KMS-11 (cell line): Measurements from ENCODE around the gene CD274.

Source experiments
- H2AFZ ChIP-seq: fragments of 200-600 bp; sonication (generic); 2 replicates; pipeline ENCODE4 v1.6.1; 2016; ENCODE audit warnings: antibody characterized with exemption, mixed run types, low read depth
- H3K27ac ChIP-seq: fragments of 200-600 bp; sonication (generic); 2 replicates; pipeline ENCODE4 v1.6.1; 2016; ENCODE audit warnings: mild to moderate bottlenecking, mixed run types
- H3K27me3 ChIP-seq: fragments of 200-600 bp; sonication (generic); 2 replicates; pipeline ENCODE4 v1.6.1; 2017; ENCODE audit warnings: mild to moderate bottlenecking, low read depth, mixed run types, moderate library complexity; ENCODE audit not compliant: insufficient read depth
- H3K36me3 ChIP-seq: fragments of 200-600 bp; sonication (generic); 2 replicates; pipeline ENCODE4 v1.6.1; 2017; ENCODE audit warnings: mild to moderate bottlenecking, mixed run types; ENCODE audit not compliant: insufficient read depth
- H3K4me1 ChIP-seq: fragments of 200-600 bp; sonication (generic); 2 replicates; pipeline ENCODE4 v1.6.1; 2016; ENCODE audit warnings: mild to moderate bottlenecking, low read depth, mixed run types; ENCODE audit not compliant: poor library complexity, severe bottlenecking
- H3K4me2 ChIP-seq: fragments of 200-600 bp; sonication (generic); 2 replicates; pipeline ENCODE4 v1.7.0; 2016; ENCODE audit warnings: mild to moderate bottlenecking, mixed run types
- H3K4me3 ChIP-seq: fragments of 200-600 bp; sonication (generic); IDR thresholded peaks from 2 replicates; pipeline ENCODE4 v1.6.1; 2017; ENCODE audit warnings: low read depth, low read length, mixed read lengths; ENCODE audit not compliant: insufficient read depth
- H3K79me2 ChIP-seq: fragments of 200-600 bp; sonication (generic); 2 replicates; pipeline ENCODE4 v1.6.1; 2016; ENCODE audit warnings: low read depth, mixed run types; ENCODE audit not compliant: insufficient read depth
- H3K9ac ChIP-seq: fragments of 200-600 bp; sonication (generic); 2 replicates; pipeline ENCODE4 v1.6.1; 2016; ENCODE audit warnings: mild to moderate bottlenecking, mixed run types
- H4K20me1 ChIP-seq: fragments of 200-600 bp; sonication (generic); 2 replicates; pipeline ENCODE4 v1.6.1; 2016; ENCODE audit warnings: mild to moderate bottlenecking, mixed run types; ENCODE audit not compliant: insufficient read depth
- CTCF ChIP-seq: fragments of 200-600 bp; sonication (generic); conservative IDR thresholded peaks from 2 replicates; pipeline ENCODE4 v1.6.1; 2017; ENCODE audit warnings: low read depth, mild to moderate bottlenecking, antibody characterized with exemption, low read length, moderate library complexity, mixed read lengths

Gene CD274

GRCh38 chr9:5445886-5446285 lies 4.5 kb upstream of the CD274 start:
- no peak overlapping the region for H3K9ac ChIP-seq
- H2AFZ ChIP-seq, result no peak overlapping the region
- H3K4me2 ChIP-seq, result no peak overlapping the region
- no peaks in the 10 kb centered on the region for H4K20me1 ChIP-seq
- H3K27ac ChIP-seq, result no peak overlapping the region
- no peaks in the 10 kb centered on the region for H3K79me2 ChIP-seq
- peaks cover 7% of the 10 kb centered on the region for H3K4me1 ChIP-seq
- H3K27me3 ChIP-seq, result no peaks in the 10 kb centered on the region
- no peak overlapping the region for H3K4me3 ChIP-seq
- no peak for TF ChIP-seq CTCF
- H3K36me3 ChIP-seq, result no peaks in the 10 kb centered on the region

- Histone ChIP-seq H3K4me3 (no peak overlapping the region), H3K27ac (no peak overlapping the region), H2AFZ (no peak overlapping the region), H3K4me2 (no peak overlapping the region), H3K27me3 (no peaks in the 10 kb centered on the region), H3K36me3 (no peaks in the 10 kb centered on the region), H3K79me2 (no peaks in the 10 kb centered on the region), H3K4me1 (peaks cover 15% of the 10 kb centered on the region), H4K20me1 (no peaks in the 10 kb centered on the region), H3K9ac (no peak overlapping the region)
- TF ChIP-seq CTCF, result no peak
Observed at GRCh38 chr9:5446451-5447236, 3.7 kb upstream of the CD274 start.

DNA sequence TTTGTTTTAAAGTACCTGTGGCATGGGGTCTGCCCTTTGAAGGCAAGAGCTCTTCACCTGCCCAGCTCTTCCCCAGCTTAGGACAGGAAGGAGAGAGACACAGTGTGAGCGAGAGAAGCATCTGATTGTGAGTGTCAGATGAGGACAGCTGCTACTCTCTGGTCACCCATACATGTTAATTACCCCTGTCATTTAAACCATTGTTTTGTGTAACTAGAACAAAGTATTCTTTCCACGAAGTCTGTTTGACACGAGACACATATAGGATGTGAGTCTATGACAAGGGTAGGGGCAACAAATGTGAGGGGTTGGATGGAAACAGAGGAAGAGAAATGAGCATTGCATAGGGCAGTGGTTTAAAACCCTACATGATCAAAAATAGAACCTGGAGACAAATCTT lies 3.0 kb upstream of the CD274 start:
- Histone ChIP-seq H3K36me3 (no peaks in the 10 kb centered on the region), H3K27ac (no peak overlapping the region), H3K4me3 (no peak overlapping the region), H4K20me1 (no peaks in the 10 kb centered on the region), H2AFZ (no peak overlapping the region), H3K4me1 (peaks cover 17% of the 10 kb centered on the region), H3K27me3 (no peaks in the 10 kb centered on the region), H3K9ac (no peak overlapping the region), H3K79me2 (no peaks in the 10 kb centered on the region), H3K4me2 (no peak overlapping the region)
- no peak for TF ChIP-seq CTCF

GRCh38 chr9:5448016-5448415 lies 2.3 kb upstream of the CD274 start:
- Histone ChIP-seq H3K4me1 (peaks cover 17% of the 10 kb centered on the region), H3K27me3 (no peaks in the 10 kb centered on the region), H2AFZ (no peak overlapping the region), H3K4me2 (no peak overlapping the region), H4K20me1 (no peaks in the 10 kb centered on the region), H3K9ac (no peak overlapping the region), H3K36me3 (no peaks in the 10 kb centered on the region), H3K27ac (no peak overlapping the region), H3K79me2 (no peaks in the 10 kb centered on the region), H3K4me3 (no peak overlapping the region)
- no peak for TF ChIP-seq CTCF
